OCI-M1 (cell line): ENCODE results near the gene VPS16.
"Not testable (repeated sequence)": the region's sequence is repeated elsewhere in the genome, so short reads cannot be mapped to it uniquely, and the experiment has no call there.

Experiments used
- DNase-seq: peaks from one replicate; lab custom pipeline; 2025; lab: John Stamatoyannopoulos, UW

The VPS16 gene

GRCh38 chr20:2807019-2807418 is 33.5 kb upstream of the VPS16 start:
- DNase-seq, result no peak

DNA sequence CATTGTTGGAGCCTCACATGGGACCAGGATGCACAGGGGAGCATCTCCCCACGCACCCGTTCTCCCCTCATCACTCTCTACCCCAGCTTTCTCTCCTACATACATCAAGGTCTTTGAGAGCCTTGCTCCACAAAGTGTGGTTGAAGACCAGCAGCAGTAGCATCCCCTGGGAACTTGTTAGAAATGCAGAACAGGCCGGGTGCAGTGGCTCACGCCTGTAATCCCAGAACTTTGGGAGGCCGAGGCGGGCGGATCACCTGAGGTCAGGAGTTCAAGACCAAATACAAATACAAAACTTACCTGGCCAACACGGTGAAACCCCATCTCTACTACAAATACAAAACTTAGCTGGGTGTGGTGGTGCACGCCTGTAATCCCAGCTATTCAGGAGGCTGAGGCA is 32.6 kb upstream of the VPS16 start:
- not testable (repeated sequence) for DNase-seq

DNA sequence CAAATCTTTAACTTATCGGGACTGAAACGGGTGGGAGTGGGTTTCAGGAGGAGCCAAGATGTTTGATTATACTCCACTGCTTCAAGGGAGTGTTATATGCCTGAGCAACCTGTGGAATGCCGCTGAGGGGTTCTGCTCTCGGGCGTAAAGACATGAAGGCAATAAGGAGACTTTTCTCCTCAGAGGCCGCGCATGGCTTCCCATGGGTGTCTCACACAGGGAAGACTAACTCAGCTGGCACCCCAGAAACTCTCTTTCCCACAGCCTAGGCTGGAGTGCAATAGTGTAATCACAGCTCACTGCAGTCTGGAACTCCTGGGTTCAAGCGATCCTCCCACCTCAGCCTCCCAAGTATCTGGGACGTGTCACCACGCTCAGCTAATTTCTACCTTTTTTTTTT is 30.9 kb upstream of the VPS16 start:
- no peak for DNase-seq

DNA sequence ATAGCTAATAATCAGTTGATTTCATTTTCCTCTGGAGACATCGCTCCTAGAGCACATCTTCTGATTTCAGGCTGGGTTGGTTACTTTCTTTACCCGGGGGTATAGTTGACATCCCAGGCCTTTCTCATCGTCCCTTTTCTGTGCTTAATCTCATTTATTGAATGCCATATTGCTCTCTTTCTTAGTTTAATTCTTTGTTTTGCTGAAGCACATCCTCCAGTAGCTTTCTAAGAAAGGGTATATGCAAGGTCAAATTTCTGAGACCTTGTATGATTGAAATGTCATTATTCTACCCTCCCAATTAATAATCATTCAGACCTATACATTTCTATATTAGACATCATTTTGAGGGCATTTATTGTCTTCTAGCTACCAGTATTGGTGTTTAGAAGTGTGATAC is 28.4 kb upstream of the VPS16 start:
- no peak for DNase-seq

GRCh38 chr20:2814076-2814475 is 26.5 kb upstream of the VPS16 start:
- no peak for DNase-seq

- DNase-seq, result peak; percentile 68
Measured at GRCh38 chr20:2814587-2815051, 25.9 kb upstream of the VPS16 start, which contains the start of gene C20orf141. TSS of gene C20orf141 (plus strand) at chr20:2814987. CDS start at chr20:2815185, 198 bp downstream.

DNA sequence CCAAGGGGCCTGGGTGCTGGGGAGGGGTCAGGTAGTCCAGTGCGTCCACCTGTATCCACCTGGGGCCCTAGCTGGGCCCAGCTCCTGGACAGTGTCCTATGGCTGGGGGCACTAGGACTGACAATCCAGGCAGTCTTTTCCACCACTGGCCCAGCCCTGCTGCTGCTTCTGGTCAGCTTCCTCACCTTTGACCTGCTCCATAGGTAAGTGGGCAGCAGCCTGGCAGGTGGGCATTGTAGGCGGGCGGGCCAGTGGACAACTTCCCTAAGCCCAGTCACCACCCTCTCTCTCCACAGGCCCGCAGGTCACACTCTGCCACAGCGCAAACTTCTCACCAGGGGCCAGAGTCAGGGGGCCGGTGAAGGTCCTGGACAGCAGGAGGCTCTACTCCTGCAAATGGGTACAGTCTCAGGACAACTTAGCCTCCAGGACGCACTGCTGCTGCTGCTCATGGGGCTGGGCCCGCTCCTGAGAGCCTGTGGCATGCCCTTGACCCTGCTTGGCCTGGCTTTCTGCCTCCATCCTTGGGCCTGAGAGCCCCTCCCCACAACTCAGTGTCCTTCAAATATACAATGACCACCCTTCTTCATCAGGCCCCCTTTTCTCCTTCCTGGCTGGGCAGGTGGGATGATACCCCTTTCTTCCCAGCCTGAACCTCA is 25.2 kb upstream of the VPS16 start:
- no peak for DNase-seq

DNA sequence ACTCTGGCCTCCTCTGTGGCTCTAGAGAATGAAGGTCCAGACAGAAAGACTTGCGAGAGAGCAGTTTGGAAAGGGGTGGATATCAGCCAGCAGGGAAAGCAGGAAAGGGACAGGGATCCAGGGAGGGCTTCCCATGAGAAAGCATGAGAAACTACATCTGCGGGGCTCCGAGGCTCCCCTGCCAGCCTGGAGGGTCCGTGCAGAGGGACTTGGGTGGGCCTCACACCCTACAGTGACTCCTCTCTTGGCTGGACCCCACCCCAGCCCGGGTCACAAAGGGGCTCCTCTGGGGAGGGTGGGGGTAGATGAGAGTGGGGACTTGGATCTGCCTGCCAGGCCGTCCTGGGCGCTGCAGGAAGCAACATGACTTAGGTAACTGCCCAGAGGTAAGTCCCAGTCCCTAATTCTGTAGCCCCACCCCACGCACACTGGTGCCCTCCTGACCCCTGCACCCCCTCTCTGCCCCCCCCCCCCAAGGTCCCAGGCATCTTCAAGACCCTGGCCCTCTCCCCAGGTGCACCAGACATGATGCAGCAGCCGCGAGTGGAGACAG is 24.4 kb upstream of the VPS16 start, which contains the start of gene TMEM239:
Gene TMEM239, plus strand, starts transcription at position 335 of the 553 bp plus-strand sequence. Its CDS starts 191 bp downstream, at position 526.
- DNase-seq, result no peak

DNA sequence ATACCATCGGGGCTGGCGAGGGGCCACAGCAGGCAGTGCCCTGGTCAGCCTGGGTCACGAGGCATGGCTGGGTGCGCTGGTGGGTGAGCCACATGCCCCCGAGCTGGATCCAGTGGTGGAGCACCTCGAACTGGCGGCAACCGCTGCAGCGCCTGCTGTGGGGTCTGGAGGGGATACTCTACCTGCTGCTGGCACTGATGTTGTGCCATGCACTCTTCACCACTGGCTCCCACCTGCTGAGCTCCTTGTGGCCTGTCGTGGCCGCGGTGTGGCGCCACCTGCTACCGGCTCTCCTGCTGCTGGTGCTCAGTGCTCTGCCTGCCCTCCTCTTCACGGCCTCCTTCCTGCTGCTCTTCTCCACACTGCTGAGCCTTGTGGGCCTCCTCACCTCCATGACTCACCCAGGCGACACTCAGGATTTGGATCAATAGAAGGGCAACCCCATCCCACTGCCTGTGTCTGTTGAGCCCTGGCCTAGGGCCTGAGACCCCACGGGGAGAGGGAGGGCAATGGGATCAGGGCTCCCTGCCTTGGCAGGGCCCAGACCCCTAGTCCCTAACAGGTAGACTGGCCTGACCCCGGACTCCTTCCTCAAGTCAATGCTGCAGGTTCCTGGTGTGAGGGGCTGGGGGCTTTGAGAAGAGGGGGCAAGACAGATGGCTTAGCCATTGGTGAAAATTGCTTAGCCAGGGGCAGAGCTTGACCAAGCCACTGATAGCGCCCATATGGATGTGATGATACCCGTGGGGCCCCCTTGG is 23.8 kb upstream of the VPS16 start:
- DNase-seq, result no peak

- DNase-seq, result no peak
Measured at GRCh38 chr20:2817341-2817726, 23.2 kb upstream of the VPS16 start.

DNA sequence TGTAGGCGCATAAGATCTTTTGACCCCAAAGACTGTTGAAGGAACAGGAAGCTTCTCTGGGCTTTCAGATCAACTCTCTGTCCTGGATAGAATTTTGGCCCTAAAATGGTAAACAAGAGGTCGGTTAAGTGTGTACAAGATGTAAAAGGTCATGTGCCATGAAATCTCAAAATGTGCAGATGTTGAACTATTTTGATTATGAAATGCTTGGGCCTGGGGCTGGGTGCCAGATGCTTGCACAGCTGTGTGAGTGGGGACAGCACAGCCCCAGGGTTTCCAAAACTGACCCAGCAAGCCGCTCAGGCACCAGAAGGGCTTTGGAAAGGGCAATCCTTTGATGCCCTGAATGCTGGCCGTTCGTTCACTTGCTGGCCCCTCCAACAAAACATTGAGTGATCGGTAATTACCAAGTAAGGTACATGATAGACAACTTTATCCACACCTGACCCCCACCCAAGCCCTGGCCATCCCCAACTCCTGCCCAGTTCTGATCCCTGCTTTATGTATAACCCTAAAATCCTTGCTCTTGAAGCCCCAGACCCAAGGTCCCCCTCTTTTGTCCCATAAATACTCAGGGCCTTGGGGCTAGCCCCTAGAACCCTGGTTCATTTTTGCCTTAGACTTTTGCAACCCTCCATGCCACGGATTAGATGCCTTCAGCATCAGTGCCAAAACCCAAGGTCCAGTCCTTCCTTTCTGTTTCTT is 22.5 kb upstream of the VPS16 start:
- no peak for DNase-seq

DNA sequence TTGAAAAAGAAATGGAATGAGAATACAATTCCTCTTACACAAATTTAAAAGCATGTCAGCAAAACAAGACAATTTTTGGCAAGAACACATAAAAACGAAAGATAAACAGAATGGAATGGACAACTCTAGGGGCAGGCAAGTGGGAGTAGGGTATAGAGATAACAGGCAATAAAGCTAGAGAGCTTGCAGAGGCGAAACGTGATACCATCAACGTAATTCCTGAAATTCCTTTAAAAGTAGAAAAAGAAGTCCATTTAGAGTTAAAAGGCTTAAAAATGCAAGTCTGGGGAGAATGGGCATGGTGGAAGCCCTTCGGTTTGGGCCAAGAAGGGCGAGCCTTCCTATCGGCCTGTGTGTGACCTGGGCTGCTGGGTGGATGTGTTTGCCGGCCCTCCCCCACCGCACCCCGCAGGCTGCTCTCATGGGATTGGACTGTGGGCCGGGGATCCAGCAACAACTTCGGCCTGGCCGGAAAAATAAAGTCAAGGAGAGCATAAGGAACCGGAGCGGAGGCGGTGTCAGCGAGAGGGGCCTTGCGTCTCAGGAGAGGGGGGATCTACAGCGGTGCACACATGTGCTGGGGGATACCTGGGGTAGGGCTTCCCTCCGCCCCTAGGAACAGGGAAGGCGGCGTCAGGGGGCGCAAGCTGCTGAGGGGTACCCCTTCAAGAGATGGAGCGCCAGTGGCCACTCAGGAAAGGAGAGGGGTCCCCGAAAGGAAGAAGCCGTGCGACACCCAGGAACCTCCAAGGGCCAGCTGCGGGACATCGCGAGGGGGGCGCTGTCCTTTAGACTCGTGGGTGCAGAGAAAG is 20.3 kb upstream of the VPS16 start:
- no peak for DNase-seq

DNA sequence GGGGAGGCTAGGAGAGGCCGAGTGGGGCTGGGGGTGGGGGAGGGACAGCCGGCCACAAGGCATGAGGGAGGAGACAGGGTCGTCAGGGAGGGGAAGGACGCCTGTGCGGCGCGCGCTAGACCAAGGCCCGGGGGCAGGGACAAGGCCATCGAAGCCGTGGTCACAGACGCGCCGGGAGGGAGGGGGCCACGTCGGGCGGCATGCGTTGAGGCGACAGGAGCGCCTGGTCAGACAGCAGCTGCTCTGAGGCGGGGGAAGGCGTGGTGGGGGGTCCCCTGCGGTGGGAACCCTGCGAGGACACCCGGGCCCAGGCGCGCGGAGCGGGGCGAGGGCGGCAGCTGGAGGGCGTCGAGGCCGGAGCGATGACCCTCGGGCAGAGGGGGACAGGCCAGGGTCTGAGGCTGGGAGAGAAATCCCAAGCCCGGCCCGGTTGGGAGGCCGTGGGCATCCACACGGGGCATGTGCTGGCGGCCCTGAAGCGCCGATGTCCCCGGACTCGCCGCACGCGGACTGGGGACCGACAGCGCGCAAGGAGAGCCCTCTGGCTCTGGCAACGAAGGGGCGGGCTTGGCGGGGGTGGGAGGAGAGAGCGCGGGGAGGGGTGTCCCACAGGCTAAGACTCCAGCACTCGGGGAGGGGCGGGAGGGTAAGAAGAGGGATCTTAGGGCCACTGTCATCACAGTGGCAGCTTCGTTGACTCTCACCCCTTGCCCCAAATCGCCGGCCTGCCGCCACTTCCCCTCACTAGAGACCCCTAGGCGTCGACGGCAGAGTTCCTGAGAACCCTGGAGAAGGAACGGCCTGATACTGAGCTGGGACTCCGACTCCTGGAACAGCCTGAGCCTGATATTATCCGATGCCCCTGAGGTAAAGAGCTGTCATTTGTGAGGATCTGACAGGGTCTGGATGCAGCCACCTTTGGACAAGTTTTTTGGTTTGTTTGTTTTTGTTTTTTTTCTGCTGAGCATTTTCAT is 19.4 kb upstream of the VPS16 start:
- DNase-seq, result no peak

GRCh38 chr20:2822073-2822472 is 18.5 kb upstream of the VPS16 start:
- peak; percentile 80 for DNase-seq

GRCh38 chr20:2825761-2826160 is 14.8 kb upstream of the VPS16 start:
- DNase-seq, result no peak

DNA sequence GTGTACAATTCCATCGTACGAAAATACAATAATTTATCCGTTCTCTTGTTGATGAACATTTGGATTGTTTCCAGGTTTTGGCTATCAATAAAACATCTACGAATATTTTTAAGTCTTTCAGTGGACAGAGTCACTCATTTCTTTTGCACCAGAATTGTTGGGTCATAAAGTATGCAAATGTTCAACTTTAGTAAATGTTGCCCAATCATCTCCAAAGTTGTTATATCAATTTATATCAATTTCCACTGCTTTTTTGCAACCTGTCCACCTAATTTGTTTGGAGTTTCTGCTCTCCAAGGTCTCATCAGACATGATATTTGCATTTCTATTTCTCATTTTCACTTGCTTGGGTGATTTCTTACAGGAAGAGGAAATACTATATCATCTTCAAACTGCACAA is 13.9 kb upstream of the VPS16 start:
- DNase-seq, result no peak

GRCh38 chr20:2829376-2829775 is 11.2 kb upstream of the VPS16 start:
- no peak for DNase-seq

DNA sequence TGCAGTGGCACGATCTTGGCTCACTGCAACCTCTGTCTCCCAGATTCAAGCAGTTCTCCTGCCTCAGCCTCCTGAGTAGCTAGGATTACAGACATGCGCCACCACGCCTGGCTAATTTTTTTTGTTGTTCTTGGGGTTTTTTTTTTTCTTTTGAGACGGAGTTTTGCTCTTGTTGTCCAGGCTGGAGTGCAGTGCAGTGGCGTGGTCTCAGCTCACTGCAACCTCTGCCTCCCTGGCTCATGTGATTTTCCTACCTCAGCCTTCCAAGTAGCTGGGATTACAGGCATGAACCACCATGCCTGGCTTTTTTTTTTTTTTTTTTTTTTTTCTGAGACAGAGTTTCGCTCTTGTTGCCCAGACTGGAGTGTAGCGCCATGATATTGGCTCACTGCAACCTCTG is 9.3 kb upstream of the VPS16 start:
- DNase-seq, result not testable (repeated sequence)

GRCh38 chr20:2833761-2834160 is 6.8 kb upstream of the VPS16 start:
- DNase-seq, result no peak

DNA sequence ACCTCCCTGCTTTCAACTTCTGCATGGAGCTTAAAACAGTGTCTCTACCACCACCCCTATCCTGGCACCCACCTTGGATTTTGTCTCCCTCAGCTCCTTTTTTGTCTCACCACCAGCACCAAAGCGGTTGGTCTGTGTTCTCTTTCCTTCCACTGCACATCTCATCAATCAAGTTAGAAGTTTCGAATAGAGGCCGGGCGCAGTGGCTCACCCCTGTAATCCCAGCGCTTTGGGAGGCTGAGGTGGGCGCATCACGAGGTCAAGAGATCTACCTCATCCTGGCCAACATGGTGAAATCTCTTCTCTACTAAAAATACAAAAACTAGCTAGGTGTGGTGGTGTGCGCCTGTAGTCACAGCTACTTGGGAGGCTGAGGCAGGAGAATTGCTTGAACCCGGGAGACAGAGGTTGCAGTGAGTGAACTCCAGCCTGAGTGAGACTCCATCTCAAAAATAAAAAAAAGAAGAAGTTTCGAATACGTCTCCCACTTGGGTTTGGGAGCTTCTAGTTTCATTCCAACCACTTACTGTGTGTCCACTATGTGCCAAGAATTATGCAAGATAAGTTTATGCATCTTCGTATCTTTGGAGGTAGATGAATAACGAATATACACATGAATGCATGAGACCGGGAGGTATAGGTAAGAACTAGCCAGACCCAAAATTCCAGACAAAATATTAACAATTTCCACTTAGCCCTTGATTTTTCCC is 6.0 kb upstream of the VPS16 start:
- no peak for DNase-seq
